NCI-H2029 (cell line): ENCODE results near the gene UTP25.
A peak's percentile ranks its signal among the peaks of the same experiment; 100 is the strongest.
"Not testable (repeated sequence)": the region's sequence is repeated elsewhere in the genome, so short reads cannot be mapped to it uniquely, and the experiment has no call there.

Experiments
- DNase-seq: peaks from one replicate; lab custom pipeline; 2025; lab: John Stamatoyannopoulos, UW

UTP25 gene, protein sequence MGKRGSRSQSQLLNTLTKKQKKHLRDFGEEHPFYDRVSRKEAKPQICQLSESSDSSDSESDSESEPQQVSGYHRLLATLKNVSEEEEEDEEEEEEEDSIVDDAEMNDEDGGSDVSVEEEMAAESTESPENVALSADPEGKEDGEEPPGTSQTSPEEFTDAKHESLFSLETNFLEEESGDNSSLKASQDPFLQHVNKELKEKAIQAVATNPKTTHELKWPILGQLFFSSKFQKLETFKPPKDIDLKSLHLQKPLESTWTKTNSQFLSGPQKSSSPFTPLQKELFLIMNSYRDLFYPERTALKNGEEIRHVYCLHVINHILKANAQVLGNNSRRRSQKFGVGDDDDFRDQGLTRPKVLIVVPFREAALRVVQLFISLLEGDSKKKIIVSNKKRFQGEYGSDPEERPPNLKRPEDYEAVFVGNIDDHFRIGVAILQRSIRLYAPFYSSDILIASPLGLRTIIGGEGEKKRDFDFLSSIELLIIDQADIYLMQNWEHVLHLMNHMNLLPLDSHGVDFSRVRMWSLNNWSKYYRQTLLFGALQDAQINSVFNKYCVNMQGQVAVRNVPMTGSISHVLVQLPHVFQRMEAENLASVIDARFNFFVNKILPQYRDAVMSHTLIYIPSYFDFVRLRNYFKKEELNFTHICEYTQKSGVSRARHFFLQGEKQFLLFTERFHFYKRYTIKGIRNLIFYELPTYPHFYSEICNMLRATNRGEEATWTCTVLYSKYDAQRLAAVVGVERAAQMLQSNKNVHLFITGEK

DNA sequence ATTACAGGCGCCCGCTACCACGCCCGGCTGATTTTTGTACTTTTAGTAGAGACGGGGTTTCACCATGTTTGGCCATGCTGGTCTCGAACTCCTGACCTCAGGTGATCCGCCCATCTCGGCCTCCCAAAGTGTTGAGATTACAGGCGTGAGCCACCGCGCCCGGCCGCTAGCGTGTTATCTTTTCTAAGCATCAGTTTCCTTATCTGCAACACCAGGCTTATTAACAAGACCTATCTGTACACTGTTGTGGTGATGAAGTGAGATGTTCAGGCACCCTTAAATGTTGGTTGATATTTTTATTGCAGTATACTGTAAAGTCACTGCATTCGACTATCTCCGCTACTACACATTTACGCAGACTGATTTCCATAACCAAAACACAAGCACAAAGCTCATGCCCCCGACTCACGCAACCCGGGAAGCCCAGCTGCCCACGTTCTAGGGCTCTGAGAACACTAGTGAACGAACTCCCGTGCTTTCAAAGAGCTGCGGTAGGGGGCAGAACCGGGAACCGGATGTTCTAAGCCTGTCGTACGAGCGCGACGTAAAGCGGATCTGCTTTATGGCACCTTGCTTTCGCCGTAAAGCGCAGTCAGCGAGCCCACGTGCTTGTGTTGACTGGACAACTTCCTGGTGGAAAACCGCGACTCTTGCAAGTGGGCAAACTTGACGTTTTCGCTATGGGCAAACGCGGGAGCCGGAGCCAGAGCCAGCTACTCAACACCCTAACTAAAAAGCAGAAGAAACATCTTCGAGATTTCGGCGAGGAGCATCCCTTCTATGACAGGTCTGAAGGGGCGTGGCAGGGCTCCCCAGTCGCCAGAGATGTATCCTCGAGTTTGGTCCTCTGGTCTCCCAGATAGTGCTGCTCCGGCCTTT lies at the start of gene UTP25:
Gene UTP25 (plus strand): TSS at position 589 of the 879 bp plus-strand sequence. CDS start 92 bp downstream, at position 681.
- peak; percentile 93 for DNase-seq

DNA sequence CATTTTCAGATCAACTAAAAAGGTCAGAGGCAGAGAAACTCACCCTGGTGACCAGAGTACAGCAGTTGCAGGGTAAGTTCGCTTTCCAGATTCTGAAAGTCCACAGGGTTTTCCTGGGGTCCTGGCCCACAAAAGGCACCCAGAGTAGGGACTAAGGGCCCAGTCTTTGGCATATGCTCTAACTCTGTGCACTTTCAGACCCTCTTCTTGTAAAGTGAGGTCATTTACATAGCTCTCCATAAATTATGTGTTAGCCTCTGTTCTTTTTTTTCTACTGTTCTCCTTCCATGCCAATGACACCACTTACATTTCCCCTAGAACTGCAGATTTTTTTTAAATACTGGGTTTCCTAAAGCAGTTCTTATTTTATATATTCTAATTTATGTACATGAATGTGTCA lies 49.7 kb upstream of the UTP25 start:
- no peak for DNase-seq

DNA sequence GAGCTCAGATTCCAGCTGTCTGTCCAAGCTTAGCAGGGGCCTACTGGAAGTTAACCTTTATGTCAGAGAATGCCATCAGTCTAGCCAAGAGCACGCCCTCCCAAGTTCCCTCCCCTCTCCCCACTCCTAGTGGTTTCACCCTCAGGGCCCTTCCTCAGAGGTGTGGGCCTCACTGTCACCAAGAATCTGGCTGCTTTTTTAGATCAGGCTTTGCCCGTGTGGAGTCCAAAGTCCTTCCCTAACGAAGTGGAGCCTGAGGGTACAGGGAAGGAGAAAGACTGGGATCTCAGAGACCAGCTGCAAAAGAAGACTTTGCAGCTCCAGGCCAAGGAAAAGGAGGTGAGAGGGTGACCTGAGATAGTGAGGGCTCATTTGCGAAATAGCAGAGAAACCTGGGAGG lies 47.5 kb upstream of the UTP25 start:
- no peak for DNase-seq

DNA sequence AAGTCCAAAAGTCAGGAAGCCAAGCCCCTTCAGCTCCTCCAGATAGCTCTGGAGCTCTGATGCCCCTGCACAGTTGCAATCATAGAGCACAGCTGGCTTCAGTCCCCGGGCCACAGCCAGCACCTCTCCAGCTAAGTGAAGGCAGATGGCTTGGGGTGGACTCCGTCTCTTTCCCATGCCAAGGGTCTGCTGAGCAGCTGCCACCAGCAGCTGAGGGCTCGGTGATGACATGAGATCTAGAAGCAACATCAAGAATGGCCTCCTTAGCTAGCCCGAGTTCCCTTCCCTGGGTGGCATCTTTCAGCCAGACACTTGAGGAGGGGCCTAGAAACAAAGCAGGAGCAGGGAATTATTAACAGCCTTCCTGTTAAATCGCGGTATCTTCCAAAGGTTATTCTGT lies 44.4 kb upstream of the UTP25 start:
- DNase-seq: no peak

DNA sequence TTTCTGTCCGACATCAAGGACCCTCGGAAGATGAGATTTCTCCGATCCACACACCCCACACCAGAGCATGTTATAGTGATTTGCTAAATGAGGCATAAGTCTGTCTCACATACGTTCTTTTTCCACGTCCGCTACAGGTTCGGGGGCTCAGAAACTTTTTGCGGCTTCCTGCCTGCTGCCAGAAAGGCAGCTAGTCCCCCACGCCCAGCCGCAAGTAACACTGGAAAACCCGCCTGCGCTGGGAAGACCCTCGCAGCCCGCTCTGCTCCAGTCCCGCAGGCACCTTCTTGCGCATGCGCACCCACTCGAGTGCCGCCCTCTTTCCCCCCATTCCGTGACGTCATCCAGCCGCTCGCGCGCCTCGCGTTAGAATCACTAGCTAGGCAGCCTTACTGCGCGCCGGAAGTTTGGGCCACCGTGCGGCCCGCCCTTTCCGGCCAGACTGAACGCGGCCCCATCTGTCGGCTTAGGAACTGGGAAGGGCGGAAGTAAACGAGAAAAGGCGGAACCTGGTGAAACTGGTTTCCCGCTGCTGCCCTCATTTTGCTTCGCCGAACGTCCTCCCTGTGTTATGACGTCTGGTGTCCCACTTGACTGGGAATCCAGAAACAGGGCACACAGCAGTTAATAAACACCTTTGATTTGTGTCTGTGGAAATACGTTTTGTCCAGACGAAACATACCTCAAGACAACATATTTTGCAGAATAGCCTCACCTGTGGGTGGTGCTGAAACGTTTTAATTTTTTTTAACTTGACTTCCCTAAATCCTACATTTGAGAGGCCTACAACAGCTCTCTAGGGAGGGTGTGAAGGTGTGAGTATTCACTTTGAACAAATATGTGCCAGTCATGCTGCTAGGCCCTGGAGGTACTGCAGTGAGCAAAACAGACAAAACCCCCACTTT lies 43.3 kb upstream of the UTP25 start, which contains the start of gene C1orf74:
Gene C1orf74 (minus strand): TSS at position 295 of the 905 bp plus-strand sequence. CDS start 925 bp downstream, outside the sequence.
- peak; percentile 95 for DNase-seq

DNA sequence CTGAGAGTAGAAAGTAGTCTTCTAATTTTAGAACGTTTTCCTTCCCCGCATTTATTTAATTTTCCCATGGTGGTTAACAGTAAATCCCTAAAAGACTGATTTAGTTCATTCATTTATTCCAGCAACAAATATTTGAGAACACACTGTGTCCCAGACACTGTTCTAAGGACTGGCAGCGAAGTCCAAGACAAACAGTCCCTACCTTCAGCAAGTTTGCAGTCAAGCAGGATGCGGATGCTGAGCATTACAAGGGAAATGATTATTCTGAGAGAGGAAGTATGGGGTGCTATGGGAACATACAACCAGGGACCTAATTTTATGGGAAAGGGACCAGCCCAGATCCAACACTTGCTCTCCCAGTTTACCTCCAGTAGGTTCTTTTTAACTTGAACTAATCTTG lies 42.2 kb upstream of the UTP25 start:
- DNase-seq: no peak

DNA sequence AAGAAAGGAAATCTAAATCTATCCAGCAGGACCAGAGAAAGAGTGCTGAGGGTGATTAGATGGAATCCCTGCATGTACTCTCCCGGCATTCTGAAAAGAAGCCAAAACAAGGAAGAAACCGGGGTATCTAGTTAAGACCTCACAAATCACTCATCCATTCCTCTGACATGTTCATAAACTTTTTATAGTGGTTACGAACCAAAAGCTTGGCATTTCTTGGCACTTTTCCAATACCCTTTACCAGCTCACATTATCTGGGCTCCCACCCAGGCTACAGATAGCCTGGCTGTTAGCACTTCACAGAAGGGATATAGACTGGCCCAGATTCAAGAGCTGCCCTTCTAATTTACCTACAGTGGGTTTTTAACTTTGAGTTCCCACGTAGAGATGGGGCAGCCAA lies 41.6 kb upstream of the UTP25 start:
- DNase-seq: no peak

DNA sequence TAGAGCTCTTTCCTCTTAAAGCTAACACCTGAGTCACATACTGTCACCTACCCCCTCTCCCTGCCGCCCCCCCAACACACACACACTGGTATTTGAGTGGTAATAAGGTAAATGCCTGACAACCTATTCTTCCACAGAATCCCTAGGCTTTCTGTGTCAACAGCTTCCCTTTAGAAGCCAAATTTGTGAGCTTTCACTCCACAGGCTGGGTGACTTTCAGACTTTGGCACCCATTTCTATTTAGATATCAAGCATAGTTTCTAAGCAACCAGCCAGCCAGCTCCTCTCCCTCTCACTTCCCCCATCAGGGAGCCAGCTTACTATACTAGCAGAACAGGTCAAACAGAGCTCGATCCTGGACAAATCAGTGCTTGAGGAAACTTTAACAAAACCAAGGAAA lies 40.2 kb upstream of the UTP25 start:
- DNase-seq: no peak

DNA sequence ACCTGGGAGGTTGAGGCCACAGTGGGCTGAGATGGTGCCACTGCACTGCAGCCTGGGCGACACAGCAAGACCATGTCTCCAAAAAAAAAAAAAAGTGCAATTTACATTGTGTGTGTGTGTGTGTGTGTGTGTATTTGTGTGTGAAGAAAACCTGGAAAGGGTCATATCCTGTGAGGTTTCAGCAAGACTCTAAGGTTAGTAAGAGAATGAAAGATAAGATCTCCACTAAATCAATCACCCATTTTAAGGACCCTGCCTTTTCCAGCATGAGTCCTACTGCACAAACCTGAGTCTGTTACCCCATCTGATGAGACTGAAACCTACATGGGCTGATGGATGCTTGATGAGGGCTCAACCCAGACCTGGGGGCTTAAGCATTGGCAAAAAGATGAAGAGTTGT lies 38.5 kb upstream of the UTP25 start:
- no peak for DNase-seq

DNA sequence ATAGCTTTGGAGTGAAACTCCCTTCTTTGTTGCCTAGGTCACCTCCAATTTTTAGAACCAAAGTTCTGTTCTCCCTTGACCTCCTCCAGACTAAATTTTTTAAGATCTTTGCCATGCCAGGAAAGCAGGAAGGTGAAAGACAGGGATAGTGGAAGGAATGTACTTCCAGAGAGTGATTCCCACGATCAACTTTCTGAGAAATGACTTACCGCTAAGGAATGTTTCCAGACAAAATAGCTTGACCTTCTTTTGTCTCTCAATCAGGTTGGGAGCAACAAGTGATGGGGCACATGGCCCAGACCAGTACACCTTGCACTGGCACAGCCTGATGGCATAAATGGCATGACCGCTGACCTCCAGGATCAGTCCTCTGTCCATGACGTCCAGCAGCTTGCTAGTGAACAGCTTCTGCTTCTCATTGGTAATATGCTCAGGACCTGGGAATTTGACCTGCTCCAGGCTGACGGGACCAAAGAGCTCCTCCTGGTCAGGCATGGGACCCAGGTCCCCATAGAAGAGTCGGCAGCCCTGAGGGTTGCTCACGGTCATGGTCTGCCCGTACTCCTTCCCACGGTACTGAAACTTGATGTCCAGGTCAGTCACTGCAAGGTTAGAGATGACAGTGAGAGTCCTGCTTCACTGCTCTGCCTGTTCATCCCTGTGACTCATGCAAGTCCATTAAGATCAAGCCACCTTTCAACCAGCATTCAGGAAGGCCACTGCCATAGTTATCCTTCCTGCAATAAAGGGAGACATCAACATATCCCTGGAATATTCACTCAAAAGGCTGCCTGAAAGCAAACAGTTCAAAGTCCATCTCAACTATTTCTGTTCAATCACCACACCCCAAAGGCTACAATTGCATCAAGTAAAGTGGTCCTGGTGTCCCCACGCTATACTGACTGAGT lies 37.2 kb upstream of the UTP25 start:
- DNase-seq: no peak

DNA sequence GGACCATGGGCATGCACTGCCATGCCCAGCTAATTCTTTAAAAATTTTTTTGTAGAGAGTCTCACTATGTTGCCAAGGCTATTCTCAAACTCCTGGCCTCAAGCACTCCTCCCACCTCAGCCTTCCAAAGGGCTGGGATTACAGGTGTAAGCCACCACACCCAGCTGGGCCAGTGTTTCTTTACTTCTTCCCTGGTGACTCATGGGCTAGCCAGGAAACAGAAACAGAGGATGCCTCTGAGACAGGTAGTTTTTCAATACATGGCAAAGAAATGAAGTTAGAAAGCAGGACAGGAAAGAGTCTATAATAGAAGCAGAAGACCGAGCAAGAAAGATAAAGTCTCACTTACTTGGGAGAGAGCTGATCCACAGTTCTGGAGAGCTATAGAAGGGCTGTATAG lies 35.9 kb upstream of the UTP25 start:
- DNase-seq: no peak

DNA sequence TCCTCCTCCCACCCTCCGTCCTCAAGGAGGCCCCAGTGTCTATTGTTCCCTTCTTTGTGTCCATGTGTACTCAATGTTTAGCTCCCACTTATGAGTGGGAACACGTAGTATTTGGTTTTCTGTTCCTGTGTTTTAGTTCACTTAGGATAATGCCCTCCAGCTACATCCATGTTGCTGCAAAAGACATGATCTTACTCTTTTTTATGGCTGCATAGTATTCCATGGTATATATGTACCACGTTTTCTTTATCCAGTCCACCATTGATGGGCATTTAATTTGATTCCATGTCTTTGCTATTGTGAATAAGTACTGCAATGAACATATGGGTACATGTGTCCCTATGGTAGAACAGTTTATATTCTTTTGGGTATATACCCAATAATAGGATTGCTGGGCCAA lies 34.1 kb upstream of the UTP25 start:
- not testable (repeated sequence) for DNase-seq

DNA sequence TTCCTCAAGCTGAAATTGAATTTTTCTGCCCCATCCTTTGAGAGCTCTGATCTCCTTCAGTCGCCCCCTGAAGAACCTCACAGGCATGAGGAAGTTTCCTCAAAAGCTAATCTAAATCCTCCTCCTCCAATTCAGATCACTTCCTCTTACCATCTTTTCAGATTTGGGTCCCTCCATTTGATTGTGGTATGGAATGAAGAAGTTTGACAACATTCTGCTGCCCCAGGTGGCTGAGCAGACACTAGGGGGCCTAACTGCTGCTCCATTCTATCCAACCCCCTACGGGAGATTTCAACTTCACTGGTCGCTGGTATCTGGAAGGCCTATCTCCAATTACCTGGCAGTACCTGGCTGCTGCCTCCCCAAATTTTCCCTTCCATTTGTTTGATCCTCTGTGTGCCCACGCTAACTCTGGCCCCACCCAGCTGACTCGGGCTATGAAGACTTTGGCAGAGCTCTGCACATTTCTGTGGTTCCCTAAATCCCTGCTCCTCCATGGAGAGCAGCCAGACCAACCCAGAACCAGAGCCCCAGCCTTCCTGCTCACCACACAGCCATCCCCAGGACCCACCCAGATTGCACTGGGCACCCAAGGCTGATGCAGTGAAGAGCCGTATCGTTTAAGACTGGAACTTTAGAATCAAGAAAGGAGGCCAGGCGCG lies 29.7 kb upstream of the UTP25 start:
- no peak for DNase-seq

DNA sequence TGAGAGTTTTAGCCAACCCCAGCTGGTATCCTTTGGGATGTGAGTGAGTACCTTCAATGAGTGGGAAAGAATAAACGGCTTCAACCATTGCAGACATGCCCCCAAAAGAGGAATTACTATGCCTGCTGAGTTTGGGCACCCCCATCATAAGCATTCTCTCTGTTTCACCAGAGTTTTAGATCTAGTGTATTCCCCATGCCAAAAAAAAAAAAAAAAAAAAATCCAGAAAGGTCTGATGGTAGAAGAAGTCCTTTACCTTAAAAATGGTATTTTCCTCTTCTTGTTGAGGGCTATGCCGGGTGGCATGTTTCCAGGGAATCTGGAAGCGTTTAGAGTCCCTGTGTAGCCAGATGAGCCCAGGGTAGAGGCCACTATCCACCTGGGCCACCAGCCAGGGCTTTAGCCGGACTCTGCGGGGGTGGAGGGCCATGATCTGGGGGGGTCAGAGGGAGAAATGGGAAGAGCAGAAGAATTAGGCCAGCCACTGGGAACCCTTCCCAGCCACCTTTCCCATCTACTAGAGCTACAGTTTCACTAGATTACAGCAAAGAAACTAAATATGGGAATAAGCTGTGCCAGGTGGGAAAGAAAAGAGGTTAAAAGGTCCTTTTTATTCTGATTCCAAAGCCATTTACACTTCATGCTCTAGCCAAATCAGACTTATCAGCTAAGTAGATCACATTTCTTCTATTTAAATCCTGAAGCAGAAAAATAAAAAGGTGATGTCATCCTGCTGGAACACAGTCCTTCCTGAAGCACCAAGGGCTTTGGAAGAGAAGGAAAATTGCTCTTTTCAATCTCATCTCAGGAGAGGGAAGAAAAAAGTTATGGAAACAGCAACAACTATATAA lies 26.6 kb upstream of the UTP25 start:
- DNase-seq: no peak

DNA sequence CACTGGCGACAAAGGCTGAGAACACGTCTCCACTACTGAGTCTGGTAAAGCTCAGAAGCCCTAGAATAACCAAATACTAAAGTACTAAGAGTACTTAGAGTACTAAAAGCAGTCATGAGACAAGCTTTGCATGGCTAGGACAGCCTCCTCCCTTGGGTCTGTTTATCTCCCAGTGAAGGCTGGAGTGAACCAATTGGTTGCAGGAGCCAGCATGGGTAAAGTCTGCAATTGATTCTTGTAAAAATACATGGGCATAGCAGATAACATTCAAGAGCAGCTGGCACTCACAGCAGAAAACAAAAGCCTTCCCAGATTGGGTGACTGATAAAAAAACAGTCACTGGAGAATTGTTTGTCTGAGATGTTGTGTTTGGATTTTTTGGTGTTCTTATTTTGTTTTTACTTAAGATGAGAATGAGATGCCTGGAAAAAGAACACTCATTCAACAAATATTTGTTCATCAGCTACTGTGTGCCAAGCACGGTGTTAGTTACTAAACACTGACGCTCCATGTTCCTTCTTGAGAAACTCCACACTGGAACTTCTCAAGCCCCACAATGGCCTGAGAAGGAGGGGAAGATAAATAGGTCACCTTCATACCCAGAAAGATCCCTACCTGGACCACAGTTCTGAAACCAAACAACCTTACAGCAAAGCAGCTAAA lies 25.5 kb upstream of the UTP25 start:
- no peak for DNase-seq

DNA sequence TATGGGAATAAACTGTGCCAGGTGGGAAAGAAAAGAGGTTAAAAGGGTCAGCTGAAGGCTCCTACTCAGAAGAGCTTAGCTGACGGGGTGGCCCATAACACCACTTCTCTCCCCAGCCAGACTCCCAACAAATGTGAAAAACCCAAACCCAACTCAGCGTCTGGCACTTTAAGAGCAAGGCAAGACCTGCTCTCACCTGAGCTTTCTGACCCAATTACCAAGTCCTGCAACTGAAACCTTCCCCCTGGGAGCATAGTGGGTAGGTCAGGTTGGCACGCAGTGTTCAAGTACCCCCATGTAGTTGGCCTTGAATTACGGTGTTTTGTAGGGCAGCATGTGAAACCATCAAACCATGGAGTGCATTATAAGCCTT lies 25.0 kb upstream of the UTP25 start:
- DNase-seq: no peak

DNA sequence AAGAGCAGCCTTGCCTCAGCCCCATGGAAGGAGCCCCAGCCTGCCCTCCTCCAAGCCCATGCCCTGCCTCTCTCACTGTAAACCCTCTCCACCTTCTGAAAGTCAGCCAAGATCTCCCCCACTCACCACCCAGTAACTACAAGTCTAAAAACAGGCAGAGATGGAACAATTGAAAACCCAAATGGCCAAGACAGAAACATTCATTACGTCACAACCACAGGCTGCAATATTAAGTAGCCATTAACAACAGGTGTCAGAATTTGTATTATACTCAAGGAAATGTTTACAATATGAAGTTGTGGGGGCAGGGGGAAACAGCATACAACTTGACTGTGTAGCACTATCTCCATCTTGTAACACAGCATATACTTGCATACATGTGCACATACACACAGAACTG lies 24.2 kb upstream of the UTP25 start:
- DNase-seq: no peak

DNA sequence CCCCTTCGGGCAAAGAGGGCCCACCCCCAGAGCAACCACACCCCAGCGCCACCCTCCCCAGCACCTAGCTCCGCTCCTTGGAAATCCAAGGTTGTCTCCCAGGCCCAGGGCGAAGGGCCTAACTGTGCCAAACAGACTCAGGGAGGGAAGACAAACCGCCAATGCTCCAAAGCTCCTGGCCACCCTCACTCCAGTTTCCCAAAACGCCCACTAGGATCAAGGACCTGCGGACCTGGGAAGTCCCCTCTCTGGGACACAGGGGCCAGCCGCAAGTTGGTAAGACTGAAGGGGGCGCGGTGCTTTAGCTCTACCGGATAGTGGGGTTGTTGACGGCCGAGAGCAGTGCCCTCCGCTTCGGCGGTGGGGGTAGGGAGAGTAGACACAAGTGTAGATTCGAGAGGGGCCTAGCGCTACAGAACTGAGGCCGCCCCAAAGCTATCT lies 22.4 kb upstream of the UTP25 start:
- DNase-seq: no peak
